GM12874 (cell line): ENCODE results near the gene DET1.

Experiments used
- CTCF ChIP-seq: IDR thresholded peaks from 2 replicates; pipeline ENCODE4 v1.5.1; 2011; ENCODE audit warnings: low read depth, mild to moderate bottlenecking, control low read depth, low read length, moderate library complexity; ENCODE audit not compliant: insufficient read depth

Gene DET1

GRCh38 chr15:88533376-88533775 lies 13.1 kb downstream of the DET1 start:
- no peak for TF ChIP-seq CTCF

- TF ChIP-seq CTCF = no peak
These were observed 17.4 kb downstream of the DET1 start for GRCh38 chr15:88529021-88529630.

DNA sequence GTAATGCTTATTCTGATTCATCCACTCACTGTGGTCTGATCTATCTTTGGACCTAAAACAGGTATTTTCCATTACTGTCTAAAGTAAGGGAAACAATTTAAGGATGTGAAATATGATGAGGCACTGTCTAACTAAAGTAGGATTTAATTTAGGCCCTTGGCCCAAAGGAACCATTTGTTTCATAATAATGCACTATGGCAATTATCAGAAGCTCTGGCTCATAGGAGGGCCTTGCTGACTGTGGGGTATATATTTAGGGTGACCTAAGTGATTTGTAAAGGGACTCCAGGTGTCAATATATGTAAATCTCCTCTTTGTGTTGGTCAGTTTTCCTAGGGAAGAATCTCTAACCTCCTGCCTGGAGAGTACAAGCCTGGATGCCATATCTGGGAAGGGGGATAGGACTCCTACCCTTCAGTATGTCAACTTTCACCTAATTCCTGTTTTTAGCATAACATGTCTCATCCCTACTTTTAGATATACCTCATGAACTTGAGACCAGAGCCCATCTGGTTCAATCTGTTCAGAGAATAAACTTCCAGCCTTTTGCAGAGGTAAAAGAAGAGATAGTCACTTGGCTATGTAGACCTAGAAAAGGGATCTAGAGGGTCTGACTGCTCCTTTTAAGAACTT lies 20.1 kb downstream of the DET1 start:
- TF ChIP-seq CTCF = no peak

DNA sequence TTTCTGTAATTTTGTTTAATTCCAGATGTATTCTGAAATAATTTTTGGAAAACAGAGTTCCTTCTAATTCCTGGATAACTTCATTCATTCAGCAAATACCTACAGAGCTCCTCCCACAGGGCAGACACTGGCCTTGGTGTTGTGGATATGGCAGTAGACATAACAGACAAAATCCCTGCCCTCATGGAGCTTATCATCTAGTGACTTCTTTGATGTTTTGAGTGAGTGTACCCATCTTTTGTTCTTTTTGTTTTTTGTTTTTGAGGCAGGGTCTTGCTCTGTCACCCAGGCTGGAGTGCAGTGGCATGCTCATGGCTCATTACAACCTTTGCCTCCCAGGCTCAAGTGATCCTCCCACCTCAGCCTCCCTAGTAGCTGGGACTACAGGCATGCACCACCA lies 21.1 kb downstream of the DET1 start:
- TF ChIP-seq CTCF = no peak

DNA sequence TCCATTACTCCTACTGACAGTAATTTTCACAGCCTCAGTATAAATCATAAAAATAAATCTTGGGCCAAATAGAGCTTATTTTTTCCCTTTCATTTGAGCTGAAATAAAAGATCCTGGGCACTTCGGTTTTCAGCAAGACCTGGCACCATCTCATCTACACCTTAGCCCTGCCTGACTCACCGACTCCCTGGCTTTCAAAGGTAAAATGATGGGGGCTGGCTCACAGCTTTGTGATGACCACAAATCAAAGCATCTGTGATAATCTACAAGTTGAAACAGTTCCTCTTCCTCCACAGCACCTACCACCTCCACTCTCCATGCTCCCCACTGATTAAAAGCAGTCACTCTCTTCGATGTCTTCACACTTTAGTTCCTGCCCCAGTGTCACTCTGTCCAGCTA lies 27.6 kb downstream of the DET1 start:
- TF ChIP-seq CTCF = no peak

- TF ChIP-seq CTCF = no peak
These were observed 33.3 kb downstream of the DET1 start for GRCh38 chr15:88513195-88513594.

DNA sequence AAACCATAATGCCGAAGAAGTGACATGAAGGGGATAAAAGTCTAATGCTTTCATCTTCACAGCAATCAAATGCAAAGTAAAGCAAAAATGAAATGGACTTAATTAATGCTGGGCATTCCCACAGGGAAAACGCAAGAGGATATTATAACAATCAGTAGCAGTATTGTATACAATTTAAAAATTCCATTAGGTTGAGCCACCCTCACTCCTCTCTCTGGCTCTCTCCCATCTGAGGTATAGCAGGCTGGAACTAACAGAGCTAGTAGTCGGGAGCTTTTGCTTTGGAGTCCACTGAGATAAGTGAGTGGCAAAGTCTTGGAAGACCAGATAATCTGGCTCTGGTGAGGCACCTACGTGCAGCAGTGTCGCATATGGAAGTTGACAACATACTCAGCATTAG lies 33.9 kb downstream of the DET1 start:
- no peak for TF ChIP-seq CTCF
